Pancreas (tissue), 10 donors: ENCODE data around the gene JMJD6. TPM values are rescaled to one million over a fixed set of nuclear protein-coding genes. Genes with fewer than 3 reads are reported as not detected.

Experiments
- ATAC-seq, 4 donors: fragments of 200-7000 bp; cut with Tn5 transposase; one replicate each; pipeline versions ENCODE4 v1.8.0 to v1.9.1; 2020; ENCODE audit warnings: mild to moderate bottlenecking in 4 of 4, moderate library complexity in 4 of 4
- DNase-seq, 6 donors: peaks; one replicate each; pipeline ENCODE4 v3.0.0-alpha.2; 2020
- FAIRE-seq: peaks from 2 replicates; lab custom pipeline; 2012; peaks lifted over from hg19 to GRCh38; lab: Jason Lieb, UNC
- H3K27ac ChIP-seq, 4 donors: fragments of 200-600 bp; sonication (generic); 1 replicate in 3 of 4; 2 replicates in 1 of 4; pipeline versions ENCODE4 v1.5.0 to v1.8.0; 2020
- H3K27me3 ChIP-seq, 4 donors: fragments of 200-600 bp; one replicate each; pipeline ENCODE4 v1.8.0; 2021
- H3K36me3 ChIP-seq, 3 donors: fragments of 200-600 bp; sonication (generic) in 1 of 3; one replicate each; pipeline versions ENCODE4 v1.5.0 to v1.8.0; 2020 to 2021
- H3K4me1 ChIP-seq, 3 donors: fragments of 200-600 bp; one replicate each; pipeline ENCODE4 v1.8.0; 2021
- H3K4me3 ChIP-seq, 4 donors: fragments of 200-600 bp; sonication (generic) in 2 of 4; one replicate each; pipeline versions ENCODE4 v1.5.0 to v1.8.0; 2020 to 2021
- H3K9me3 ChIP-seq, 4 donors: fragments of 200-600 bp; one replicate each; pipeline ENCODE4 v1.8.0; 2021
- WGBS, 2 donors: extraction: QIAGEN DNeasy Blood & Tissue Kit; methylation state at CpG; one replicate each; pipeline ENCODE4 v1.1.7; 2013; 5-methylcytosine and 5-hydroxymethylcytosine counted together
- intact Hi-C, 3 donors: fragments of 100-400 bp; cut with DNase I; formaldehyde crosslinking; loops; one replicate each; pipeline versions ENCODE4 v1.11.1 to v1.14.2; 2022
- polyA plus RNA-seq, 2 donors: library from polyadenylated mRNA; stranded (reverse); fragments of 200-250 nt; gene quantifications; one replicate each; pipeline ENCODE4 v1.2.3, GENCODE V29; 2013
- total RNA-seq, 6 donors: library from RNA; stranded (reverse); fragmentation: NEBNext Ultra II Directional in 4 of 6; extraction: Animal tissue kit (Norgen Biotek cat#: 25700) in 4 of 6; gene quantifications; one replicate each; pipeline versions ENCODE4 v1.2.1 to v1.2.4, GENCODE V29; 2021 to 2023
- TF ChIP-seq, protein P1 (sequence below), 4 donors: fragments of 200-600 bp; sonication (generic) in 3 of 4; IDR thresholded peaks; one replicate each; pipeline versions ENCODE4 v1.5.0 to v1.8.0; 2021; ENCODE audit warnings: antibody characterized with exemption in 4 of 4
- donor health status: healthy with polysubstance abuse.
- donor health status: DM: no; HTN: no; CAD: no; lungs with moderate emphysema.
- donor health status: DM: no; HTN: no; CAD: no.
- donor health status: control.
- donor health status: control.
- donor health status: Bipolar disorder and iron deficiency.
- donor health status: DM: yes; HTN: yes; CAD: no.
- donor health status: DM: no; HTN: no; CAD: no.
- donor health status: DM: no; HTN: no; CAD: no.
- donor health status: DM: yes; HTN: yes; CAD: no.

JMJD6 gene
- 10 to 100 TPM; 12.4 to 18.2 (median 15.1) TPM for total RNA-seq
- polyA plus RNA-seq, result 10 to 100 TPM; 30.3 to 54.0 TPM

- ATAC-seq, result peak; percentile 85 to 91 (median 89)
- no peaks in the 10 kb centered on the region for H3K27me3 ChIP-seq
- peaks cover 14 to 33% (median 25%) of the 10 kb centered on the region in 3 donors for H3K4me1 ChIP-seq
- peaks cover 0 to 32% (median 19%) of the 10 kb centered on the region in 3 donors for H3K36me3 ChIP-seq
- H3K27ac ChIP-seq, result peak within 1 kb of the TSS; percentile 99 to 100 (median 100)
- 1% methylated on average over 59 to 60 of the region's 60 CpGs for WGBS, 2 donors
- intact Hi-C loops, result no loop called here
- peak; percentile 94 to 98 (median 97) for DNase-seq
- no peak for FAIRE-seq
- no peaks in the 10 kb centered on the region for H3K9me3 ChIP-seq
- TF ChIP-seq, protein P1, sequence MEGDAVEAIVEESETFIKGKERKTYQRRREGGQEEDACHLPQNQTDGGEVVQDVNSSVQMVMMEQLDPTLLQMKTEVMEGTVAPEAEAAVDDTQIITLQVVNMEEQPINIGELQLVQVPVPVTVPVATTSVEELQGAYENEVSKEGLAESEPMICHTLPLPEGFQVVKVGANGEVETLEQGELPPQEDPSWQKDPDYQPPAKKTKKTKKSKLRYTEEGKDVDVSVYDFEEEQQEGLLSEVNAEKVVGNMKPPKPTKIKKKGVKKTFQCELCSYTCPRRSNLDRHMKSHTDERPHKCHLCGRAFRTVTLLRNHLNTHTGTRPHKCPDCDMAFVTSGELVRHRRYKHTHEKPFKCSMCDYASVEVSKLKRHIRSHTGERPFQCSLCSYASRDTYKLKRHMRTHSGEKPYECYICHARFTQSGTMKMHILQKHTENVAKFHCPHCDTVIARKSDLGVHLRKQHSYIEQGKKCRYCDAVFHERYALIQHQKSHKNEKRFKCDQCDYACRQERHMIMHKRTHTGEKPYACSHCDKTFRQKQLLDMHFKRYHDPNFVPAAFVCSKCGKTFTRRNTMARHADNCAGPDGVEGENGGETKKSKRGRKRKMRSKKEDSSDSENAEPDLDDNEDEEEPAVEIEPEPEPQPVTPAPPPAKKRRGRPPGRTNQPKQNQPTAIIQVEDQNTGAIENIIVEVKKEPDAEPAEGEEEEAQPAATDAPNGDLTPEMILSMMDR (IDR thresholded peaks at IDR 0.05), result no peak
- H3K4me3 ChIP-seq, result peak within 1 kb of the TSS; percentile 77 to 97 (median 88)
These were observed at the start of gene JMJD6 for GRCh38 chr17:76726231-76726775. Gene JMJD6 (minus strand): TSS chr17:76726606. CDS start chr17:76726475, 131 bp downstream.

DNA sequence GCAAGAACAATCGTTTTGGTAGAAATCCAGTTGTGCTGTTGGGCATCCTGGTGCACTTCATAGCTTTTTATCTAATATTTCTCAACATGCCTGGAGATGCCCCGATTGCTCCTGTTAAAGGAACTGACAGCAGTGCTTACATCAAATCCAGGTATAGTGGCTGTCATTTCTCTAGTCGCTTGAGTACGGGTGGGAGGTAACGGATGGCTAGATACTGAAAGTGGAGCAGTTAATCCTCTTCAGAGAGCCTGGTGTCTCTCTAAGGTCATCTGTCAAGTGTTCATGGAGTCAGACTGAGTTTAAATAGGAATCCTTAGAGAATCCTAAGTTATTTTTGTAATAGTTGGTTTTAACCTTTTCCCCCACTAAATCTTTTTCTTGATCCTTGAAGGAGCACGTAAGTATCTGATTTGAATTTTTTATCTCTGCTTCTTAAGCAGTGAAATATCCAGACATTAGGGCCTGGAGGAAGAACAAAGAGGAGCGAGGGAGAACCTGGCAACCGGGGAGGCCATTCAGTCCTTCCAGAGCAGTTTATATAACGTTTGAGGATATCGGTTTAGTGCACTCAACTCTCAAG is 48.7 kb upstream of the JMJD6 start:
- no peak overlapping the region for H3K4me3 ChIP-seq
- TF ChIP-seq, protein P1 (IDR thresholded peaks at IDR 0.05), result no peak
- ATAC-seq, result no peak
- no peaks in the 10 kb centered on the region for H3K27me3 ChIP-seq
- no peaks in the 10 kb centered on the region for H3K9me3 ChIP-seq
- H3K27ac ChIP-seq, result no peak overlapping the region
- 88 to 90% methylated on average over 10 of the region's 10 CpGs for WGBS, 2 donors
- intact Hi-C loops, result no loop called here
- FAIRE-seq, result no peak
- no peaks in the 10 kb centered on the region for H3K4me1 ChIP-seq
- DNase-seq, result no peak
- H3K36me3 ChIP-seq, result peaks cover 0 to 39% (median 0%) of the 10 kb centered on the region in 3 donors

DNA sequence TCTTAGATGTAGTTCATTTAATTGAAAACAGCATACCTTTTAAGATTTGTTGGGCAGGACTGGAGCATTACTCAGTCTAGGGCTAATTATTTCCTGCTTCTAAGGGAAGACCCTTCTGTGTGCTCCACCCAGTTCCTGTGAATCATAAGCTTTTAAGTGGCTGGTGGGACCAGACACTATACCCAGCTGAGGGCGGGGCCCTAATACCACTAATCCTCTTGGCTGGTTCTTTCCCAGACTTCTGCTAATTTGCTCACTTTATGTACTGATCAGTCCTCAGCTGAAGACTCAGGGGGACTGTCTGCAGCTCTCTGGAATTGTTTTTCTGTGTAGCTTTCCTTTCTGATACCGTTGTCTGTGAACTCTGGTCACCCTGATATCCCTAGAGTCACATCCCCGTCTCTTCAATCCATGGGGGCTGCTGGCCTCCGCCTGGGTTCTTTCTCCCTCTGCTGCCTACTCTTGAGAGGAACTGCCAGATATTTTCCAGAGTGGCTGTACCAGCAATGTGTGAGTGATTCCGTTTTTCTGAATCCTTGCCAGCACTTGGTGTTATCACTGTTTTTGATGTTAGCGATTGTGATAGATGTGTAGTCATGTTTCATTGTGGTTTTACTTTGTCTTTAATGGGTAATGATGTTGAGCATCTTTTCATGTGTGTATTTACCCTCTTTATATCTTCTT is 46.6 kb upstream of the JMJD6 start:
- TF ChIP-seq, protein P1 (IDR thresholded peaks at IDR 0.05), result no peak
- Histone ChIP-seq H3K4me1 (no peaks in the 10 kb centered on the region), H3K27ac (no peak overlapping the region), H3K27me3 (no peaks in the 10 kb centered on the region), H3K9me3 (no peaks in the 10 kb centered on the region), H3K4me3 (no peak overlapping the region), H3K36me3 (peaks cover 0 to 37% (median 0%) of the 10 kb centered on the region in 3 donors)
- no peak for DNase-seq
- intact Hi-C loops, result no loop called here
- peak in 1 of 4 donors; percentile 37 for ATAC-seq
- FAIRE-seq, result no peak
- 79 to 82% methylated on average over 6 of the region's 6 CpGs for WGBS, 2 donors

GRCh38 chr17:76758570-76758969 is 32.2 kb upstream of the JMJD6 start:
- Histone ChIP-seq H3K4me3 (no peak overlapping the region), H3K4me1 (no peaks in the 10 kb centered on the region), H3K9me3 (no peaks in the 10 kb centered on the region), H3K36me3 (peaks cover 0 to 7% (median 0%) of the 10 kb centered on the region in 3 donors), H3K27me3 (no peaks in the 10 kb centered on the region), H3K27ac (no peak overlapping the region)
- TF ChIP-seq, protein P1 (IDR thresholded peaks at IDR 0.05), result no peak
- intact Hi-C loops, result no loop called here
- no peak for FAIRE-seq
- WGBS, 2 donors, result 94 to 95% methylated on average over 3 of the region's 3 CpGs
- no peak for ATAC-seq
- no peak for DNase-seq
